ENCODE measurements around the gene TMC4.

The TMC4 gene

DNA sequence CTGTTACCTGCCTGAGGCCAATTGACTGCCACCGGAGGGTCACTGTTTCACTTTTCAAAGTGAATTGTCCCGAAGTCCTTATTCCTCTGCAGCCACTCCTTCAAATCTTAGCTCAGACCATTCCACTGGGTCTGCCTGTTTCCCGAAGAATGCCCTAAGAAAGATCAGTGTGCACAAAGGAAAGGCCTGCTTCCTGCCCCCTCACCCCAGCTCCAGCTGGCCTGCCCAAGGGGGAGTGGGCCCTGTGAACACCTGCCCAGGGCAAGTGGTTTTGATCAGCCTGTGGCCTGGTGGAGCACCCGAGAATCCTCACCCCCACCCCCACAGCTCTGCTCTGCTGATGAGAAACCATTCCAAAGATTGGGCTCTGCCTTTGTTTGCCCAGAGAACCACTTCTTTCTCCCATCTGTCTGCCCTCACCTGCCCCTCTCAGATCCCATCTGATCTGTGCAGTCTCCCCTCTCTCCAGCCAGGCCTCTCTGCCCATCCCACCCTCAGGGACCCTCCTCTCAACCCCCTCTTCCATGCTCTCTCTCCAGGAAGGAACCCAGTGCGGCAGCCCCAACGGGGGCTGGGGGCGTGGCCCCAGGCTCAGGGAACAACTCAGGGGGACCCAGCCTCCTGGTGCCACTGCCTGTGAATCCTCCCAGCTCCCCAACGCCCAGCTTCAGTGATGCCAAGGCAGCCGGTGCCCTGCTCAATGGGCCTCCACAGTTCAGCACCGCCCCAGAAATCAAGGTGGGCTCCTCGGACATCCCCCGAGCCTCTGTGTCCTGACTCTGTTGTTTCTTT is 23.7 kb downstream of the TMC4 start:
- TF ChIP-seq, protein P1, sequence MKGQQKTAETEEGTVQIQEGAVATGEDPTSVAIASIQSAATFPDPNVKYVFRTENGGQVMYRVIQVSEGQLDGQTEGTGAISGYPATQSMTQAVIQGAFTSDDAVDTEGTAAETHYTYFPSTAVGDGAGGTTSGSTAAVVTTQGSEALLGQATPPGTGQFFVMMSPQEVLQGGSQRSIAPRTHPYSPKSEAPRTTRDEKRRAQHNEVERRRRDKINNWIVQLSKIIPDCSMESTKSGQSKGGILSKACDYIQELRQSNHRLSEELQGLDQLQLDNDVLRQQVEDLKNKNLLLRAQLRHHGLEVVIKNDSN (IDR thresholded peaks at IDR 0.05) = no peak
- no peak for TF ChIP-seq CREB1 (IDR thresholded peaks at IDR 0.05; ENCODE audit: low read depth)
- TF ChIP-seq, protein P2, sequence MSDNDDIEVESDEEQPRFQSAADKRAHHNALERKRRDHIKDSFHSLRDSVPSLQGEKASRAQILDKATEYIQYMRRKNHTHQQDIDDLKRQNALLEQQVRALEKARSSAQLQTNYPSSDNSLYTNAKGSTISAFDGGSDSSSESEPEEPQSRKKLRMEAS (IDR thresholded peaks at IDR 0.05) = no peak
- no peak for TF ChIP-seq TEAD4 (IDR thresholded peaks at IDR 0.05)
- TF ChIP-seq RAD21 (IDR thresholded peaks at IDR 0.05; ENCODE audit: low read depth) = no peak
- TF ChIP-seq ZBTB7A (IDR thresholded peaks at IDR 0.05; ENCODE audit: low read depth) = no peak
- no peak for TF ChIP-seq EGR1 (IDR thresholded peaks at IDR 0.05)
- TF ChIP-seq EP300 (IDR thresholded peaks at IDR 0.05; ENCODE audit: borderline replicate concordance) = no peak
- no peak for TF ChIP-seq YY1 (IDR thresholded peaks at IDR 0.05; ENCODE audit: low read depth)
- TF ChIP-seq, protein P3, sequence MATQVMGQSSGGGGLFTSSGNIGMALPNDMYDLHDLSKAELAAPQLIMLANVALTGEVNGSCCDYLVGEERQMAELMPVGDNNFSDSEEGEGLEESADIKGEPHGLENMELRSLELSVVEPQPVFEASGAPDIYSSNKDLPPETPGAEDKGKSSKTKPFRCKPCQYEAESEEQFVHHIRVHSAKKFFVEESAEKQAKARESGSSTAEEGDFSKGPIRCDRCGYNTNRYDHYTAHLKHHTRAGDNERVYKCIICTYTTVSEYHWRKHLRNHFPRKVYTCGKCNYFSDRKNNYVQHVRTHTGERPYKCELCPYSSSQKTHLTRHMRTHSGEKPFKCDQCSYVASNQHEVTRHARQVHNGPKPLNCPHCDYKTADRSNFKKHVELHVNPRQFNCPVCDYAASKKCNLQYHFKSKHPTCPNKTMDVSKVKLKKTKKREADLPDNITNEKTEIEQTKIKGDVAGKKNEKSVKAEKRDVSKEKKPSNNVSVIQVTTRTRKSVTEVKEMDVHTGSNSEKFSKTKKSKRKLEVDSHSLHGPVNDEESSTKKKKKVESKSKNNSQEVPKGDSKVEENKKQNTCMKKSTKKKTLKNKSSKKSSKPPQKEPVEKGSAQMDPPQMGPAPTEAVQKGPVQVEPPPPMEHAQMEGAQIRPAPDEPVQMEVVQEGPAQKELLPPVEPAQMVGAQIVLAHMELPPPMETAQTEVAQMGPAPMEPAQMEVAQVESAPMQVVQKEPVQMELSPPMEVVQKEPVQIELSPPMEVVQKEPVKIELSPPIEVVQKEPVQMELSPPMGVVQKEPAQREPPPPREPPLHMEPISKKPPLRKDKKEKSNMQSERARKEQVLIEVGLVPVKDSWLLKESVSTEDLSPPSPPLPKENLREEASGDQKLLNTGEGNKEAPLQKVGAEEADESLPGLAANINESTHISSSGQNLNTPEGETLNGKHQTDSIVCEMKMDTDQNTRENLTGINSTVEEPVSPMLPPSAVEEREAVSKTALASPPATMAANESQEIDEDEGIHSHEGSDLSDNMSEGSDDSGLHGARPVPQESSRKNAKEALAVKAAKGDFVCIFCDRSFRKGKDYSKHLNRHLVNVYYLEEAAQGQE (IDR thresholded peaks at IDR 0.05; ENCODE audit: low read depth) = no peak
- no peak for TF ChIP-seq TAF1 (IDR thresholded peaks at IDR 0.05; ENCODE audit: low read depth)
- TF ChIP-seq CEBPB (IDR thresholded peaks at IDR 0.05) = no peak
- TF ChIP-seq NFIC (IDR thresholded peaks at IDR 0.05) = no peak
- TF ChIP-seq FOXM1 (IDR thresholded peaks at IDR 0.05; ENCODE audit: borderline replicate concordance, low read depth) = no peak
- no peak for TF ChIP-seq TCF12 (IDR thresholded peaks at IDR 0.05; ENCODE audit: low read depth)

DNA sequence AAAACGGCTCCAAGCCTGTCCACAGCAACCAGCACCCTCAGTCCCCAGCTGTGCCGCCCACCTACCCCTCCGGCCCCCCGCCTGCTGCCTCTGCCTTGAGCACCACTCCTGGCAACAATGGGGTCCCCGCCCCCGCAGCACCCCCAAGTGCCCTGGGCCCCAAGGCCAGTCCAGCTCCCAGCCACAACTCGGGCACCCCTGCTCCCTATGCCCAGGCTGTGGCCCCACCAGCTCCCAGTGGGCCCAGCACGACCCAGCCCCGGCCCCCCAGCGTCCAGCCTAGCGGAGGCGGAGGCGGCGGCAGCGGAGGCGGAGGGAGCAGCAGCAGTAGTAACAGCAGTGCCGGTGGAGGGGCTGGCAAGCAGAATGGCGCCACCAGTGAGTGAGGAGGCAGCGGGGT is 24.8 kb downstream of the TMC4 start:
- TF ChIP-seq, protein P1 (IDR thresholded peaks at IDR 0.05) = no peak
- TF ChIP-seq RAD21 (IDR thresholded peaks at IDR 0.05; ENCODE audit: low read depth) (no peak), FOXM1 (IDR thresholded peaks at IDR 0.05; ENCODE audit: borderline replicate concordance, low read depth) (no peak), TCF12 (IDR thresholded peaks at IDR 0.05; ENCODE audit: low read depth) (no peak)

DNA sequence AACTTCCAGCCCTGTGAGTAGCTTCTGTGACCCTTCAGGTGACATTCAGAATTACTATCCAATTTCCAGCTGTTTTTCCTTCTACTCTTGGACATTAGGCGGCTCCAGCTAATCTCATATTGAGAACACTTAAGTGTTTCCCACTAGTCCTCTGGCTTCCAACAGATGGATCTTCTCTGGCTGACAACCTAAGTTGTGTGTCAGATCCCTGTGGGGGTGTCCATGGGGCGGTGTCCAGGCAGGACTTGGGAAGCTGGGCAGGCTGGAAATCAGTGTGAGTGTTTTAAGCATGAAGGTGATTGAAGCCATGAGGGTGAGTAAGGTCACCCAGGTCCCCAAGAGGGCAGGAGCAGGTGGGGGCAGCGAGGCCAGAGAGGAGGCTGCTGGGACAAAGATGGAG is 25.3 kb downstream of the TMC4 start:
- TF ChIP-seq CREB1 (IDR thresholded peaks at IDR 0.05; ENCODE audit: low read depth) = no peak
- no peak for TF ChIP-seq ZBTB7A (IDR thresholded peaks at IDR 0.05; ENCODE audit: low read depth)
- no peak for TF ChIP-seq TAF1 (IDR thresholded peaks at IDR 0.05; ENCODE audit: low read depth)
- TF ChIP-seq, protein P1 (IDR thresholded peaks at IDR 0.05) = no peak
- no peak for TF ChIP-seq FOXM1 (IDR thresholded peaks at IDR 0.05; ENCODE audit: borderline replicate concordance, low read depth)
- TF ChIP-seq TEAD4 (IDR thresholded peaks at IDR 0.05) = no peak
- no peak for TF ChIP-seq EP300 (IDR thresholded peaks at IDR 0.05; ENCODE audit: borderline replicate concordance)
- TF ChIP-seq YY1 (IDR thresholded peaks at IDR 0.05; ENCODE audit: low read depth) = no peak
- TF ChIP-seq NFIC (IDR thresholded peaks at IDR 0.05) = no peak
- no peak for TF ChIP-seq EGR1 (IDR thresholded peaks at IDR 0.05)
- TF ChIP-seq, protein P2 (IDR thresholded peaks at IDR 0.05) = no peak
- no peak for TF ChIP-seq TCF12 (IDR thresholded peaks at IDR 0.05; ENCODE audit: low read depth)
- no peak for TF ChIP-seq RAD21 (IDR thresholded peaks at IDR 0.05; ENCODE audit: low read depth)
- TF ChIP-seq CEBPB (IDR thresholded peaks at IDR 0.05) = no peak
- TF ChIP-seq, protein P3 (IDR thresholded peaks at IDR 0.05; ENCODE audit: low read depth) = no peak

DNA sequence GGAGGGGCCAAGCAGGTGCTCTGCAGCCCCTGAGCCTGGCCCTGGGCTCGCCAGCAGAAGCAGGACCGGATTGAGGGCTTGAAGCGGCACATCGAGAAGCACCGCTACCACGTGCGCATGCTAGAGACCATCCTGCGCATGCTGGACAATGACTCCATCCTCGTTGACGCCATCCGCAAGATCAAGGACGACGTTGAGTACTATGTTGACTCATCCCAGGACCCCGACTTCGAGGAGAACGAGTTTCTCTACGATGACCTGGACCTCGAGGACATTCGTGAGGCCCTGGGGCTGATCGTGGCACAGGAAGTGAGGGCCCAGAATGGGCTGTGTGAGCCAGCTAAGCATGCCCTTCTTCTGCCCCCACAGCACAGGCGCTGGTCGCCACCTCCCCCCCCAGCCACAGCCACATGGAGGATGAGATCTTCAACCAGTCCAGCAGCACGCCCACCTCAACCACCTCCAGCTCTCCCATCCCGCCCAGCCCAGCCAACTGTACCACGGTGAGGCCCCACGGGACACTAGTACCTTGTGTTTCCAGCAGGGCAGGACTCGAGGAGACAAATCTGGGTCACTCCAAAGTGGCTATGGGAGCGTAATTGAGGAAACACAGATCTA is 27.3 kb downstream of the TMC4 start:
- TF ChIP-seq, protein P3 (IDR thresholded peaks at IDR 0.05; ENCODE audit: low read depth) = no peak
- no peak for TF ChIP-seq TEAD4 (IDR thresholded peaks at IDR 0.05)
- TF ChIP-seq RAD21 (IDR thresholded peaks at IDR 0.05; ENCODE audit: low read depth) = no peak
- TF ChIP-seq ZBTB7A (IDR thresholded peaks at IDR 0.05; ENCODE audit: low read depth) = no peak
- TF ChIP-seq CREB1 (IDR thresholded peaks at IDR 0.05; ENCODE audit: low read depth) = no peak

Measured in Ishikawa (cell line).